HG03558 (cell line): ENCODE measurements around the gene CCR5.

ENCODE experiments used
- ATAC-seq: cut with Tn5 transposase; IDR thresholded peaks from one replicate; pipeline ENCODE4 v1.9.1; 2021; ENCODE audit warnings: moderate number of reproducible peaks; ENCODE audit not compliant: unreplicated experiment; ENCODE audit errors: extremely low read depth

CCR5 gene

GRCh38 chr3:46356909-46357308 lies 13.8 kb upstream of the CCR5 start:
- ATAC-seq, result no peak

DNA sequence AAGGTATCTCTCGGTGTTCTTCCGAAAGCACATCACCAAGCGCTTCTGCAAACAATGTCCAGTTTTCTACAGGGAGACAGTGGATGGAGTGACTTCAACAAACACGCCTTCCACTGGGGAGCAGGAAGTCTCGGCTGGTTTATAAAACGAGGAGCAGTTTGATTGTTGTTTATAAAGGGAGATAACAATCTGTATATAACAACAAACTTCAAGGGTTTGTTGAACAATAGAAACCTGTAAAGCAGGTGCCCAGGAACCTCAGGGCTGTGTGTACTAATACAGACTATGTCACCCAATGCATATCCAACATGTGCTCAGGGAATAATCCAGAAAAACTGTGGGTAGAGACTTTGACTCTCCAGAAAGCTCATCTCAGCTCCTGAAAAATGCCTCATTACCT lies 12.3 kb upstream of the CCR5 start:
- ATAC-seq, result no peak

GRCh38 chr3:46359733-46360493 lies 10.8 kb upstream of the CCR5 start:
- peak; percentile 72 for ATAC-seq

DNA sequence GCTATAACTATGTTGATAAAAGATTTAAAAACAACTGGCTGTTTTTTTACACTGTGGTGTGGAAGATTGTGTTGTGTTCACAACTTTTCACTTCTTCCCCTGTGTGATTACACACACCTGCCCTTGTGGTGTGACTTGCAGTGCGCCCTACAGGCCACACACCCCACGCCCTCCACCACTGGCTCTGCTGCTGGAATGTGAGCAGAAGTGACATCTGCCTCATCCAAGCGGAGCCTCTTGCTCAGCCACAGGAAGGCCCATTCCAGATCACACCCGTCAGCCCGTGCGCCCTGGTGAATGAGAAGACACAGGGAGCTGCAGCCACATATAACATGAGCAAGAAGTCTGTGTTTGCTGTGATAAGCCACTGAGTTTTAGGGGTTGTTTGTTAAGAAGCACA lies 9.8 kb upstream of the CCR5 start:
- ATAC-seq, result no peak

DNA sequence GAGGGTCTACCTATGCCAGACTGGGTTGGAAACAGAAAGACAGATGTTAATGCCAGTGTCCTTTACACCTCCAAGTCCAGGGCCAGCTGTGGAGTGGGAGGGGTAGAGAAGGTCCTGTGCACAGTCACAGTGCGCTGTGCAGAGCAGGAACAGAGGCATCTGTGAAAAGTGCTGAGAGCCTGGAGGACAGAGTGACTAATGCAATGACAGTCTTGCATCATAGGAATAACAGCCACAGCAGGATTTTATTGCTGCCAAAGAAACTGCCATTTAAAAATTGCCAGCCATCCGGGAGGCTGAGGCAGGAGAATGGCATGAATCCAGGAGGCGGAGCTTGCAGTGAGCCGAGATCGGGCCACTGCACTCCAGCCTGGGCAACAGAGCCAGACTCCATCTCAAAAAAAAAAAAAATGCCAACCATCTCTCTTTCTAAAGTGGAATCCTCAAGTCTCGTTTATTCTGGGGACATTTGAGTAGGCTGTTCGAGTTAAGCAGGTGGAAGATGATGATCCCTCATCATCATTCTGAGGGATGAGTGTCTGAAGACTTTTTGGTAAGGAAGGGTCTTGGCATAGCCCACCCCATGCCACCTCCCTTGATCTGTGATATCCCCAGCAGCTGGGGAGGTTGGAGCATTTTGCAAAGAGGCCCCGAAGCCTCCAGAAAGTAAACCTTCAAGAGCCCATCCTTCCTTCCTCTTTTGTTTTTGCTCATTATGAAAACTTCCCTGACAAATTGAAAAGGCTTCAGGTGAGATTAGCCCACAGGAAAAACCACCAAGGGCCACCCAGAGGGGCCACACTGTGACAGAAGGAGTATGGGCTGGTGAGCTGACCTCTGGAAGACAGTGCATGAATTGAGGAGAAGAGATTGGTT lies 9.1 kb upstream of the CCR5 start:
- ATAC-seq, result no peak

DNA sequence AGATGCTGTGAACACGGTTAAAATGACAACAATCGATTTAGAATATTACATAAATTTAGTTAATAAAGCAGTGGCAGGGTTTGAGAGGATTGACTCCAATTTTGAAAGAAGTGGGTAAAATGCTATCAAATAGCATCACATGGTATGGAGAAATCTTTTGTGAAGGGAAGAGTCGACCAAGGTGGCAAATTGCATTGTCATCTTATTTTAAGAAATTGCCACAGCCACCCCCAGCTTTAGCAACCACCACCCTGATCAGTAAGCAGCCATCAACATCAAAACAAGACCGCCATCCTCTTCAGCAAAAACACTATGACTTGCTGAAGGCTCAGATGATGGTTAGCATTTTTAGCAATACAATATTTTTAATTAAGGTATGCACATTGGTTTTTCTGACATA lies 5.7 kb upstream of the CCR5 start:
- no peak for ATAC-seq

DNA sequence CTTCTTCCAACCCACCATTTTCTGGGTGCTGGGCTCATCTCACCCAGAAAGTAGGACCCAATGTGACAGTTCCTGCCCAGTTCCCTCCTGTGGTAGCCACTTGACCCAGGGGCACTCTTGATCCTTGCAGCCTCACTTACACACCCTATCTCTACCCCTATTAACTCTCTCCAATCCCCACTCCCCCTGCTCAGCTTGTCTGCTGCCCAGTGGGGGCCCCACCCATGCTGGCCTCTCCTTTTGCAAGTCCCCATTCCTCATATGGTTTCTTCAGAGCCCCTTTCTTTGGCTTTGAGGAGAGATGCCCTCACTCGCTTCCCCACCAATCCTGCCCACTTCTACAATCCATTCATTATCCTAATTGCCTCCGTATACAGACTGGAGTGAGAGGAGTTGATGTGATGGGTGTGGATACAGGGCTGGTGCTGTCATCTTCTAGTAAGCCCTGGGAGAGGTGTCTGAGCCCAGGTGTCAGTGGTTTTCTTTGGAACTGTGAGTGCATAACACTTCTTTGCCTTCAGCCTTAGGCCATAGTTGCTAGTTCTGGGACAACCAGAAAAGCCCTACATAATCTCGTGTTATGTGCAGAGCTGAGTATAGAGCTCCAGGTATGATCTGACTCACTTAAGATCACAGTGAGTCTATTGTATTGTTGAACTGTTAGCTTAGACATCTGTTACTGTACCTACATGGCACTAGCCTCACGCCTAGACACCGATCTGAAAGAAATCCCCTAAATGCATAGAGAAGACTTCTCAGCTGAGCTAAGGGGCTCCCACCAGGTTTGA lies 4.8 kb upstream of the CCR5 start:
- ATAC-seq, result no peak

DNA sequence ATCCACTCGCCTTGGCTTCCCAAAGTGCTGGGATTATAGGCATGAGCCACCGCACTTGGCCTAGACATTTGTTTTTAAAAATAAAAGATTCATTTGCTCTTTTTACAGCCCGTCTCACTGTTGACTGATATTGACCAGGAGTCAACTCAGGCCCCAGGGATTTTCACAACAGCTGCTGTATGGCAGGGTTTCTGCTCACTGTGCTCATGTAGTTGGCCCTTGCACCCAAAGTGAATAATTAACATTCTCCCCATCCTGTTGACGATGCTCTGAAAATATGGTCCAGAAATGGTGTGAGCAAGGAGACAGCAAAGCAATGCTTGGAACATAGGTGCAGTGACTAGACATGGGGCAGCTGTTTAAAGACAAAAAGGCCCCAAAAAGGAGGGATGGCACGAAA lies 2.9 kb upstream of the CCR5 start:
- ATAC-seq, result no peak

- no peak for ATAC-seq
Measured at GRCh38 chr3:46368569-46368968, 2.2 kb upstream of the CCR5 start.

DNA sequence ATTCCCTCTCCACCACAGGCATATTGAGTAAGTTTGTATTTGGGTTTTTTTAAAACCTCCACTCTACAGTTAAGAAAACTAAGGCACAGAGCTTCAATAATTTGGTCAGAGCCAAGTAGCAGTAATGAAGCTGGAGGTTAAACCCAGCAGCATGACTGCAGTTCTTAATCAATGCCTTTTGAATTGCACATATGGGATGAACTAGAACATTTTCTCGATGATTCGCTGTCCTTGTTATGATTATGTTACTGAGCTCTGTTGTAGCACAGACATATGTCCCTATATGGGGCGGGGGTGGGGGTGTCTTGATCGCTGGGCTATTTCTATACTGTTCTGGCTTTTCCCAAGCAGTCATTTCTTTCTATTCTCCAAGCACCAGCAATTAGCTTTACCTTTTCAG lies 1.6 kb upstream of the CCR5 start:
- ATAC-seq, result no peak

- ATAC-seq, result peak; percentile 48
Measured at GRCh38 chr3:46369675-46370132, 1.0 kb upstream of the CCR5 start.

DNA sequence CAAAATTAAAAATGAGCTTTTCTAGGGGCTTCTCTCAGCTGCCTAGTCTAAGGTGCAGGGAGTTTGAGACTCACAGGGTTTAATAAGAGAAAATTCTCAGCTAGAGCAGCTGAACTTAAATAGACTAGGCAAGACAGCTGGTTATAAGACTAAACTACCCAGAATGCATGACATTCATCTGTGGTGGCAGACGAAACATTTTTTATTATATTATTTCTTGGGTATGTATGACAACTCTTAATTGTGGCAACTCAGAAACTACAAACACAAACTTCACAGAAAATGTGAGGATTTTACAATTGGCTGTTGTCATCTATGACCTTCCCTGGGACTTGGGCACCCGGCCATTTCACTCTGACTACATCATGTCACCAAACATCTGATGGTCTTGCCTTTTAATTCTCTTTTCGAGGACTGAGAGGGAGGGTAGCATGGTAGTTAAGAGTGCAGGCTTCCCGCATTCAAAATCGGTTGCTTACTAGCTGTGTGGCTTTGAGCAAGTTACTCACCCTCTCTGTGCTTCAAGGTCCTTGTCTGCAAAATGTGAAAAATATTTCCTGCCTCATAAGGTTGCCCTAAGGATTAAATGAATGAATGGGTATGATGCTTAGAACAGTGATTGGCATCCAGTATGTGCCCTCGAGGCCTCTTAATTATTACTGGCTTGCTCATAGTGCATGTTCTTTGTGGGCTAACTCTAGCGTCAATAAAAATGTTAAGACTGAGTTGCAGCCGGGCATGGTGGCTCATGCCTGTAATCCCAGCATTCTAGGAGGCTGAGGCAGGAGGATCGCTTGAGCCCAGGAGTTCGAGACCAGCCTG lies 984 bp downstream of the CCR5 start:
- ATAC-seq, result no peak

- no peak for ATAC-seq
Measured at GRCh38 chr3:46372492-46373359, 2.0 kb downstream of the CCR5 start.

- no peak for ATAC-seq
Measured at GRCh38 chr3:46374755-46375154, 4.0 kb downstream of the CCR5 start.

- no peak for ATAC-seq
Measured at GRCh38 chr3:46375218-46375617, 4.5 kb downstream of the CCR5 start.

GRCh38 chr3:46375814-46376213 lies 5.1 kb downstream of the CCR5 start:
- no peak for ATAC-seq

DNA sequence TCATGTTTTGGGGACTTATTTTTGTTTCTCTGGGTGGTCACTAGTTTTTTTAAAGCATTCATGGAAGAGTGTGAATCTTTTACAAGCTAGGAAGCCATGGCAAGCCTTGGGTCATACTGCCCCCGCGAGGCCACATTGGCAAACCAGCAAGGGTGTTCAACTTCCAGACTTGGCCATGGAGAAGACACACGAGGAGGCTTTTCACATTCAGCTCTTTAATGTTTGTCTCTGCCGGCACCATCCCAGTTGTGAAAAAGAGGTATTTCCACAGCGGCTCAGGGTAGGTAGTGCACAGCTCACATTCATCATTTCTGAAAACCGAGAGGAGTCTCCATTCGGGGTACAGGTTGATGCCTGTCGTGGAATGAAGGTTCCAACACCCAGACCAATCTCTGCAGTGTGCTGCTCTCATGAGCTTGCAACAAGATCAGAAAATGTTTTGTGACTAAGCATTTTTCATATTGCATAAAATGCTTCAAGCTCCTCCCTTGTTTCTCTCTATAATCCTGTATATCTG lies 7.7 kb downstream of the CCR5 start:
- no peak for ATAC-seq

DNA sequence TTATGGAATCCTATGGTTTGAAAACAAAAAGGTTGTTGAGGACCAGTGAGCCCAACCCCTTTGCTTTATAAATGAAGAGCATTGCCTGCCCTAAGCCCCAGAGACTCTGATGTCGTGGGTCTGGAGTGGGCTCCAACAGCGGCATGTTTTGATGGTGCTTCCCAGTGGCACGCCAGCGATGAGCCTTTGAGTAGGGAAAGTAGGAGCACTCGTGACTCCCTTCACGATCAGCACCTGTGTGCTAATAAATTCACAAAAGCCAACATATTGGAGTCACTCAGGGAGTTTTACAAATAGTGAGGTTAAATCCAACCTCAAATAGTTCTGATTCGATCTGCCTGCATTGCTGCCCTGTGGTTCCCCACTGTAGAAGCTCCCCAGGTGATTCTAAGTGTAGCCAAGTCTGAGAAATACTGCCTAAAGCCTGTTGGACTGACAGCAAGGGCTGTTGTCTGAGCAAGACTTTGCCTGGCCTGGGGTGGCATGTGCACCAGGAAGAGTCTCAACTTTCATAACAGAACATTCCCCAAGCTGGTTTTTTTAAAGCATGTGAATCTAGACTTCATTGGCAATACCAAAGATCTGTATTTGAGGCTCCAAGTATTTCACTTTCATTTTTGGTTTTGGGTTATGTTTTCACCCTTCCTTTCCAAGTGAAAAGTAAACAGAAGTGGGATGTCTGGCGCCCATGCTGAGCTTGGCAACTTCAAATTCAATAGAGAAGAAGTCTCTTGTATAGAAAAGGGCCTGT lies 9.9 kb downstream of the CCR5 start:
- no peak for ATAC-seq
